B cell (primary cell): ENCODE data around the gene CCDC14. TPM values are rescaled to one million over a fixed set of nuclear protein-coding genes. Genes with fewer than 3 reads are reported as not detected.

Source experiments
- ATAC-seq: fragments of 200-7000 bp; cut with Tn5 transposase; one replicate; pipeline ENCODE4 v1.10.0; 2021; ENCODE audit warnings: low read depth, mild to moderate bottlenecking, moderate number of reproducible peaks, moderate library complexity
- CTCF ChIA-PET: fragments of 350-600 bp; sonication (Branson Sonifier 250); formaldehyde crosslinking; loops from one replicate; lab custom pipeline; 2021; ENCODE audit warnings: antibody characterized with exemption, inconsistent platforms; lab: Charles Lee
- POLR2A ChIA-PET: fragments of 350-600 bp; sonication (Branson Sonifier 250); formaldehyde crosslinking; loops from one replicate; lab custom pipeline; 2021; ENCODE audit warnings: antibody characterized with exemption; lab: Charles Lee
- DNase-seq: peaks from one replicate; pipeline ENCODE4 v3.0.0; 2013
- H2AFZ ChIP-seq: 2 replicates; pipeline ENCODE4 v1.6.1; 2012; ENCODE audit warnings: mild to moderate bottlenecking, low read depth, low read length; ENCODE audit not compliant: insufficient read depth, poor library complexity, severe bottlenecking
- H3K27ac ChIP-seq, 2 donors: 1 replicate in 1 of 2; 2 replicates in 1 of 2; pipeline ENCODE4 v1.5.1; 2012 to 2013; ENCODE audit warnings: low read length in 2 of 2, mild to moderate bottlenecking in 2 of 2, moderate library complexity in 1 of 2
- H3K27me3 ChIP-seq, 4 experiments: fragments of 200-600 bp in 1 of 4; sonication (generic) in 1 of 4; replicated peaks in 1 of 4; 1 replicate in 2 of 4; 2 replicates in 2 of 4; pipeline versions ENCODE4 v1.6.1 to v1.7.0; 2013 to 2016; ENCODE audit warnings: low read length in 3 of 4, mild to moderate bottlenecking in 2 of 4, mixed read lengths in 1 of 4, moderate library complexity in 1 of 4; ENCODE audit not compliant: insufficient read depth in 4 of 4, control insufficient read depth in 3 of 4; ENCODE audit errors: control extremely low read depth in 1 of 4
- H3K36me3 ChIP-seq, 2 experiments: replicated peaks in 1 of 2; 1 replicate in 1 of 2; 2 replicates in 1 of 2; pipeline versions ENCODE4 v1.6.1 to v1.7.1; 2013; ENCODE audit warnings: low read length in 1 of 2; ENCODE audit not compliant: insufficient read depth in 2 of 2, control insufficient read depth in 1 of 2; ENCODE audit errors: control extremely low read depth in 1 of 2, extremely low read depth in 1 of 2
- H3K4me1 ChIP-seq, 2 donors: fragments of 200-600 bp in 1 of 2; sonication (generic) in 1 of 2; 1 replicate in 1 of 2; 2 replicates in 1 of 2; pipeline versions ENCODE4 v1.5.1 to v1.6.1; 2013 to 2017; ENCODE audit warnings: low read length in 2 of 2; ENCODE audit not compliant: control insufficient read depth in 2 of 2, insufficient read depth in 2 of 2
- H3K4me2 ChIP-seq: replicated peaks from 2 replicates; pipeline ENCODE3; 2012; ENCODE audit warnings: mild to moderate bottlenecking, low read depth, low read length; ENCODE audit not compliant: poor library complexity, severe bottlenecking
- H3K4me3 ChIP-seq, 5 experiments: fragments of 200-600 bp in 1 of 5; sonication (generic) in 1 of 5; 1 replicate in 3 of 5; 2 replicates in 2 of 5; pipeline versions ENCODE4 v1.5.1 to v1.7.0; 2011 to 2016; ENCODE audit warnings: low read length in 4 of 5, mild to moderate bottlenecking in 4 of 5, low read depth in 2 of 5, control low read depth in 1 of 5, moderate library complexity in 1 of 5; ENCODE audit not compliant: insufficient read depth in 1 of 5; ENCODE audit errors: control extremely low read depth in 1 of 5, extremely low read depth in 1 of 5
- H3K79me2 ChIP-seq: fragments of 200-600 bp; sonication (generic); one replicate; pipeline ENCODE4 v1.6.0; 2016; ENCODE audit warnings: low read length; ENCODE audit not compliant: control insufficient read depth, insufficient read depth
- H3K9ac ChIP-seq: fragments of 200-600 bp; sonication (generic); 2 replicates; pipeline ENCODE4 v1.6.1; 2017; ENCODE audit warnings: mild to moderate bottlenecking, low read length, moderate library complexity
- H3K9me3 ChIP-seq, 3 donors: one replicate each; pipeline versions ENCODE4 v1.6.1 to v1.7.1; 2013; ENCODE audit warnings: low read length in 2 of 3; ENCODE audit not compliant: control insufficient read depth in 2 of 3, insufficient read depth in 1 of 3; ENCODE audit errors: control extremely low read depth in 1 of 3
- H4K20me1 ChIP-seq: 2 replicates; pipeline ENCODE4 v1.6.0; 2012; ENCODE audit warnings: mild to moderate bottlenecking, low read length; ENCODE audit not compliant: insufficient read depth, control insufficient read depth, poor library complexity, severe bottlenecking
- H3K27ac Mint-ChIP-seq: one replicate; pipeline ENCODE4 v1.8.0; 2021; ENCODE audit warnings: mixed read lengths
- H3K27me3 Mint-ChIP-seq: one replicate; pipeline ENCODE4 v1.8.0; 2021; ENCODE audit warnings: mixed read lengths
- H3K4me1 Mint-ChIP-seq: one replicate; pipeline ENCODE4 v1.8.0; 2021; ENCODE audit warnings: mixed read lengths
- H3K4me3 Mint-ChIP-seq: one replicate; pipeline ENCODE4 v1.8.0; 2021; ENCODE audit warnings: mixed read lengths
- H3K9me3 Mint-ChIP-seq: one replicate; pipeline ENCODE4 v1.8.0; 2022; ENCODE audit warnings: mixed read lengths; ENCODE audit not compliant: insufficient read depth
- CTCF ChIP-seq: fragments of 200-600 bp; IDR thresholded peaks from one replicate; pipeline ENCODE4 v1.8.0; 2022; ENCODE audit warnings: antibody characterized with exemption, mild to moderate bottlenecking
- EZH2 ChIP-seq: IDR thresholded peaks from 2 replicates; pipeline ENCODE4 v1.6.1; 2012; ENCODE audit warnings: borderline replicate concordance, low read depth, mild to moderate bottlenecking, moderate library complexity, low read length; ENCODE audit not compliant: insufficient read depth, poor library complexity, severe bottlenecking
- WGBS: methylation state at CpG from one replicate; pipeline ENCODE4 v1.1.5; 2013; ENCODE audit warnings: missing lambda C conversion rate; ENCODE audit not compliant: insufficient coverage; 5-methylcytosine and 5-hydroxymethylcytosine counted together
- intact Hi-C: fragments of 100-400 bp; cut with micrococcal nuclease; formaldehyde crosslinking; loops from one replicate; pipeline ENCODE4 v1.10.0; 2022
- polyA plus RNA-seq: library from polyadenylated mRNA; depleted of rRNA; stranded (reverse); fragments of >200 nt; gene quantifications from 2 replicates; pipeline ENCODE4 v1.2.3, GENCODE V29; 2012
- total RNA-seq, 2 donors: library from RNA; stranded (reverse); fragments of 120-200 nt in 1 of 2; gene quantifications; 1 replicate in 1 of 2; 2 replicates in 1 of 2; pipeline versions ENCODE4 v1.2.3 to v1.2.4, GENCODE V29; 2013 to 2022

Gene CCDC14
- total and polyA plus RNA-seq, 2 donors (not counting 1 experiment from before 2014, with no cell fraction given): 35.3 to 54.2 TPM

GRCh38 chr3:123870033-123870432 is 91.0 kb downstream of the CCDC14 start:
- no peak for TF ChIP-seq CTCF
- no peak for TF ChIP-seq EZH2
- H3K4me2 ChIP-seq: no peak overlapping the region
- intact Hi-C loops: no loop called here
- H3K9ac ChIP-seq: no peak overlapping the region
- H3K4me3 ChIP-seq: no peak overlapping the region
- no peaks in the 10 kb centered on the region for H3K79me2 ChIP-seq
- no peaks in the 10 kb centered on the region for H3K4me1 ChIP-seq
- Mint-ChIP-seq H3K4me3 (no peak overlapping the region), H3K4me1 (no peaks in the 10 kb centered on the region), H3K27ac (no peak overlapping the region), H3K27me3 (peaks cover 9% of the 10 kb centered on the region), H3K9me3 (no peaks in the 10 kb centered on the region)
- no peaks in the 10 kb centered on the region for H4K20me1 ChIP-seq
- no peaks in the 10 kb centered on the region for H3K27me3 ChIP-seq
- H3K36me3 ChIP-seq: no peaks in the 10 kb centered on the region
- no peaks in the 10 kb centered on the region for H3K9me3 ChIP-seq
- DNase-seq (no peak), ATAC-seq (no peak)
- no peak overlapping the region for H2AFZ ChIP-seq
- ChIA-PET CTCF (no interaction called here), POLR2A (no interaction called here)
- no peak overlapping the region for H3K27ac ChIP-seq
- 0% methylated on average over 1 of the region's 1 CpG for WGBS

GRCh38 chr3:123869165-123869564 is 91.9 kb downstream of the CCDC14 start:
- H3K4me1 Mint-ChIP-seq: no peaks in the 10 kb centered on the region
- WGBS: no CpG with 5 or more reads among the region's 1 CpG
- POLR2A ChIA-PET: no interaction called here

More at GRCh38 chr3:123869165-123869564, 91.9 kb downstream of the CCDC14 start:
- Mint-ChIP-seq H3K9me3 (no peaks in the 10 kb centered on the region), H3K27me3 (peaks cover 9% of the 10 kb centered on the region), H3K27ac (no peak overlapping the region), H3K4me3 (no peak overlapping the region)
- Histone ChIP-seq H3K4me2 (no peak overlapping the region), H3K9ac (no peak overlapping the region), H3K79me2 (no peaks in the 10 kb centered on the region), H4K20me1 (no peaks in the 10 kb centered on the region), H3K36me3 (no peaks in the 10 kb centered on the region), H3K4me1 (no peaks in the 10 kb centered on the region), H3K4me3 (no peak overlapping the region), H3K27ac (no peak overlapping the region), H2AFZ (no peak overlapping the region), H3K9me3 (no peaks in the 10 kb centered on the region), H3K27me3 (no peaks in the 10 kb centered on the region)
- ATAC-seq: no peak
- intact Hi-C loops: no loop called here
- TF ChIP-seq CTCF (no peak), EZH2 (no peak)
- CTCF ChIA-PET: no interaction called here
- DNase-seq: no peak
